ENCODE results near the gene KCTD13. TPM values are rescaled to one million over a fixed set of nuclear protein-coding genes. Genes with fewer than 3 reads are reported as not detected.

Gene KCTD13
- total RNA-seq, 2 experiments from 2014 or later: 44.6 to 48.4 TPM

GRCh38 chr16:29860218-29860617, 65.8 kb downstream of the KCTD13 start:
- H3K27me3 Mint-ChIP-seq: no peaks in the 10 kb centered on the region
- H3K4me3 Mint-ChIP-seq: no peak overlapping the region
- peaks cover 13% of the 10 kb centered on the region for H3K36me3 Mint-ChIP-seq
- peaks cover 19% of the 10 kb centered on the region for H3K4me1 Mint-ChIP-seq
- DNase-seq (no peak), ATAC-seq (no peak)
- H3K27ac Mint-ChIP-seq: no peak overlapping the region
- no peaks in the 10 kb centered on the region for H3K9me3 Mint-ChIP-seq (ENCODE audit: low read depth)
- CTCF ChIA-PET: interaction anchor here (1.0 to 3.2 kb wide), 3 partner anchors 9 to 169 kb away, joined by 3 to 14 read pairs (median 3); no protein-coding TSS in a partner anchor

DNA sequence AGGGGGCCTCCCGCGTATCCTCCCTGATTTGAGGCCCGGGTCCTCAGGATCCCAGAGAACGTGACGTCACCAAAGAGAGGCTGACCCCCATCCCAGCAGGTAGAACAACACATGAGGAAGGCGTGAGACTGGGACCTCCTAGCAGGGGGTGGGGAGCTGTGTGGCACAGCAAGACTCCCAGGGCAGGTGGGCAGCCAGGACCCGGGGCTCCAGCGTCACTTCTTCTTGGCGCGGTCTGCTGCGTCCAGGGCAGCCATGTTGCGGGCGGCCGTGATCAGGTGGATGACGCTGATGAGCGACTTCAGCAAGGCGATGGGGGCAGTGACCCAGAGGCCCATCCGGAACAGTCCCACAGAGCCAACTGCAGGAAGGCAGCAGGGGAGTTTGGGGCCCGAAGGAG, 67.1 kb downstream of the KCTD13 start:
- CTCF ChIA-PET: interaction anchor here (3.2 kb wide), 1 partner anchor 11 kb away, joined by 14 read pairs; no protein-coding TSS in a partner anchor
- Mint-ChIP-seq H3K27me3 (no peaks in the 10 kb centered on the region), H3K4me3 (no peak overlapping the region), H3K9me3 (ENCODE audit: low read depth) (no peaks in the 10 kb centered on the region), H3K36me3 (peaks cover 13% of the 10 kb centered on the region), H3K27ac (no peak overlapping the region), H3K4me1 (peaks cover 19% of the 10 kb centered on the region)
- DNase-seq (no peak), ATAC-seq (no peak)

GRCh38 chr16:29858149-29858849, 67.7 kb downstream of the KCTD13 start:
- DNase-seq (no peak), ATAC-seq (no peak)
- Mint-ChIP-seq H3K9me3 (ENCODE audit: low read depth) (no peaks in the 10 kb centered on the region), H3K4me1 (peaks cover 15% of the 10 kb centered on the region), H3K4me3 (no peak overlapping the region), H3K27me3 (no peaks in the 10 kb centered on the region), H3K27ac (no peak overlapping the region), H3K36me3 (peaks cover 13% of the 10 kb centered on the region)
- CTCF ChIA-PET: interaction anchor here (0.7 kb wide), 1 partner anchor 9 kb away, joined by 3 read pairs; no protein-coding TSS in a partner anchor

DNA sequence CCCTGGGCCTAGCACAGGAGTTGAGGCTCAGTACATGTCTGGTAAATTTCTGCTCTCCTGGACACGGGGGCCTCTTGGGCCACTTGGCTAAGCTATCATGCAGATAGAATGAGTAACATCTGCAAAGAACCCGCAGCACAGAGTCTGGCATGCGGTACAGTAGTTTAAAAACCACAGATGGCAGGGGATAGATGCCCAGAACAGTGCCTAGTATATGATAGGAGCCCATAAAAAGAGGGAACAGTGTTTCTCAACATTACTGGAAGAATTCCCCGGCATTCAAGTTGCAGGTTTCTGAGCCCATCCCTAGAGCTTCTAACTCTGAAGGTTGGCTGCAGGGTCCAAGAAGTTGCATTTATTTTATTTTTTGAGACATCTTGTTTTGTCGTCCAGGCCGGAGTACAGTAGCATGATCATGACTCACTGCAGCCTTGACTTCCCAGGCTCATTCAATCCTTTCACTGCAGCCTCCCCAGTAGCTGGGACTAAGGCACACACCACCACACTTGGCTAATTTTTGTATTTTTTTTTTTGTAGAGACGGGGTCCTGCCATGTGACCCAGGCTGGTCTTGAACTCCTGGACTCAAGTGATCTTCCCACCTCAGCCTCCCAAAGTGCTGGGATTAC, 68.8 kb downstream of the KCTD13 start:
- CTCF ChIA-PET: interaction anchor here (0.8 kb wide), 1 partner anchor 9 kb away, joined by 3 read pairs; no protein-coding TSS in a partner anchor
- Mint-ChIP-seq H3K9me3 (ENCODE audit: low read depth) (no peaks in the 10 kb centered on the region), H3K27me3 (no peaks in the 10 kb centered on the region), H3K27ac (no peak overlapping the region), H3K36me3 (peaks cover 10% of the 10 kb centered on the region), H3K4me1 (peaks cover 12% of the 10 kb centered on the region), H3K4me3 (no peak overlapping the region)
- ATAC-seq: no peak
- DNase-seq: no peak

Other genes starting within 250 kb of the KCTD13 start
- 10 to 100 TPM; 13.3 to 15.7 TPM for gene QPRT, start 247.0 kb downstream of the KCTD13 start, total RNA-seq
- gene C16orf54, start 180.2 kb downstream of the KCTD13 start, total RNA-seq: 10 to 100 TPM; 39.7 to 51.2 TPM
- gene ZG16, start 148.0 kb downstream of the KCTD13 start, total RNA-seq: not detected
- 100 to 1,000 TPM; 205 to 266 TPM for gene KIF22, start 135.5 kb downstream of the KCTD13 start, total RNA-seq
- gene MAZ, start 119.7 kb downstream of the KCTD13 start, total RNA-seq: 100 to 1,000 TPM; 411 to 434 TPM
- 1 to 10 TPM in 1 of 2 experiments, under 1 TPM in 1; 0.85 to 1.1 TPM for gene PRRT2, start 114.0 kb downstream of the KCTD13 start, total RNA-seq
- 10 to 100 TPM; 34.3 to 35.2 TPM for gene PAGR1, start 110.1 kb downstream of the KCTD13 start, total RNA-seq
- gene MVP, start 105.8 kb downstream of the KCTD13 start, total RNA-seq: 100 to 1,000 TPM; 110 to 123 TPM
- 10 to 100 TPM; 52.0 to 62.0 TPM for gene CDIPT, start 63.0 kb downstream of the KCTD13 start, total RNA-seq
- gene SEZ6L2, start 26.7 kb downstream of the KCTD13 start, total RNA-seq: under 1 TPM in 1 of 2 experiments, not detected in 1; 0.09 TPM
- gene ASPHD1, start 25.7 kb downstream of the KCTD13 start, total RNA-seq: under 1 TPM in 1 of 2 experiments, not detected in 1; 0.33 TPM
- 10 to 100 TPM; 56.9 to 67.6 TPM for gene TMEM219, start 35.9 kb upstream of the KCTD13 start, total RNA-seq
- 10 to 100 TPM; 51.1 to 55.3 TPM for gene TAOK2, start 47.6 kb upstream of the KCTD13 start, total RNA-seq
- 10 to 100 TPM; 49.3 to 56.5 TPM for gene HIRIP3, start 69.4 kb upstream of the KCTD13 start, total RNA-seq
- gene INO80E, start 70.0 kb upstream of the KCTD13 start, total RNA-seq: 100 to 1,000 TPM; 102 to 116 TPM
- under 1 TPM in 1 of 2 experiments, not detected in 1; 0.49 TPM for gene DOC2A, start 84.8 kb upstream of the KCTD13 start, total RNA-seq
- not detected for gene C16orf92, start 97.0 kb upstream of the KCTD13 start, total RNA-seq
- gene TLCD3B, start 105.0 kb upstream of the KCTD13 start, total RNA-seq: 1 to 10 TPM; 1.6 to 6.5 TPM
- gene ALDOA, start 139.5 kb upstream of the KCTD13 start, total RNA-seq: 1,000 to 10,000 TPM; 1,292 to 1,318 TPM
- 100 to 1,000 TPM; 149 to 161 TPM for gene PPP4C, start 149.8 kb upstream of the KCTD13 start, total RNA-seq
- gene TBX6, start 165.7 kb upstream of the KCTD13 start, total RNA-seq: 1 to 10 TPM; 2.0 to 2.9 TPM
- gene YPEL3, start 170.0 kb upstream of the KCTD13 start, total RNA-seq: 10 to 100 TPM; 47.2 to 47.8 TPM
- 10 to 100 TPM in 1 of 2 experiments, 1 to 10 TPM in 1; 8.1 to 19.5 TPM for gene GDPD3, start 187.3 kb upstream of the KCTD13 start, total RNA-seq
- 10 to 100 TPM; 67.1 to 95.1 TPM for gene MAPK3, start 197.0 kb upstream of the KCTD13 start, total RNA-seq